GM21367 (cell line): Measurements from ENCODE around the gene JOSD2.

Source experiments
- ATAC-seq: cut with Tn5 transposase; IDR thresholded peaks from one replicate; pipeline ENCODE4 v1.9.1; 2021; ENCODE audit not compliant: unreplicated experiment

The JOSD2 gene

GRCh38 chr19:50457300-50457699 is 53.7 kb downstream of the JOSD2 start:
- ATAC-seq = no peak
